Activated CD4-positive, alpha-beta memory T cell treated with anti-CD3 and anti-CD28 coated beads, Interleukin-2, amount 10 ng/mL, durations not matched to agents 7 days and 5 days (primary cell): ENCODE results near the gene TMEM183A. TPM values are rescaled to one million over a fixed set of nuclear protein-coding genes. Genes with fewer than 3 reads are reported as not detected.

Experiments used
- CTCF ChIA-PET: fragments of 350-600 bp; sonication (Branson Sonifier 250); formaldehyde crosslinking; loops from one replicate; lab custom pipeline; 2021; ENCODE audit warnings: antibody characterized with exemption, inconsistent platforms; lab: Charles Lee
- POLR2A ChIA-PET: fragments of 350-600 bp; sonication (Branson Sonifier 250); formaldehyde crosslinking; loops from one replicate; lab custom pipeline; 2021; ENCODE audit warnings: antibody characterized with exemption; lab: Charles Lee
- DNase-seq: peaks from one replicate; pipeline ENCODE4 v3.0.0-alpha.2; 2020
- H3K27ac Mint-ChIP-seq: one replicate; pipeline ENCODE4 v1.8.0; 2021; ENCODE audit warnings: mild to moderate bottlenecking, mixed read lengths
- H3K27me3 Mint-ChIP-seq: one replicate; pipeline ENCODE4 v1.8.0; 2021; ENCODE audit warnings: mixed read lengths
- H3K36me3 Mint-ChIP-seq: one replicate; pipeline ENCODE4 v1.8.0; 2021; ENCODE audit warnings: low read depth, mixed read lengths
- H3K4me1 Mint-ChIP-seq: one replicate; pipeline ENCODE4 v1.8.0; 2021; ENCODE audit warnings: mixed read lengths
- H3K4me3 Mint-ChIP-seq: one replicate; pipeline ENCODE4 v1.8.0; 2021; ENCODE audit warnings: mild to moderate bottlenecking, mixed read lengths
- H3K9me3 Mint-ChIP-seq: one replicate; pipeline ENCODE4 v1.8.0; 2021; ENCODE audit warnings: mixed read lengths
- total RNA-seq, 2 experiments: library from RNA; stranded (reverse); gene quantifications; one replicate each; pipeline ENCODE4 v1.2.3, GENCODE V29; 2021

The TMEM183A gene
- total RNA-seq, 2 experiments from 2014 or later: 69.1 to 72.6 TPM

- Mint-ChIP-seq H3K4me3 (no peak overlapping the region), H3K9me3 (no peaks in the 10 kb centered on the region), H3K36me3 (no peaks in the 10 kb centered on the region)
Observed at GRCh38 chr1:203069030-203069747, 62.0 kb downstream of the TMEM183A start.

GRCh38 chr1:203072002-203072602 is 64.9 kb downstream of the TMEM183A start:
- POLR2A ChIA-PET: no interaction called here
- Mint-ChIP-seq H3K4me1 (peaks cover 4% of the 10 kb centered on the region), H3K36me3 (no peaks in the 10 kb centered on the region), H3K9me3 (no peaks in the 10 kb centered on the region), H3K27me3 (peaks cover 32% of the 10 kb centered on the region), H3K27ac (no peak overlapping the region), H3K4me3 (no peak overlapping the region)
- DNase-seq: no peak
- CTCF ChIA-PET: interaction anchor here (1.3 to 1.4 kb wide), 2 partner anchors 33 to 144 kb away, joined by 3 to 4 read pairs; no protein-coding TSS in a partner anchor

More at GRCh38 chr1:203069030-203069747, 62.0 kb downstream of the TMEM183A start:
- no peak for DNase-seq
- ChIA-PET CTCF (no interaction called here), POLR2A (no interaction called here)
- H3K4me1 Mint-ChIP-seq: no peaks in the 10 kb centered on the region
- H3K27me3 Mint-ChIP-seq: peaks cover 12% of the 10 kb centered on the region
- H3K27ac Mint-ChIP-seq: no peak overlapping the region

GRCh38 chr1:203072911-203073310 is 65.7 kb downstream of the TMEM183A start:
- Mint-ChIP-seq H3K27ac (no peak overlapping the region), H3K4me3 (no peak overlapping the region), H3K36me3 (no peaks in the 10 kb centered on the region), H3K9me3 (no peaks in the 10 kb centered on the region), H3K4me1 (peaks cover 4% of the 10 kb centered on the region), H3K27me3 (peaks cover 41% of the 10 kb centered on the region)
- no peak for DNase-seq
- CTCF ChIA-PET: interaction anchor here (1.2 kb wide), 1 partner anchor 33 kb away, joined by 6 read pairs; no protein-coding TSS in a partner anchor
- POLR2A ChIA-PET: no interaction called here

- no peak overlapping the region for H3K4me3 Mint-ChIP-seq
- ChIA-PET CTCF (interaction anchor here (1.2 kb wide), 1 partner anchor 34 kb away, joined by 6 read pairs; no protein-coding TSS in a partner anchor), POLR2A (no interaction called here)
- DNase-seq: no peak
- peaks cover 4% of the 10 kb centered on the region for H3K4me1 Mint-ChIP-seq
- H3K27me3 Mint-ChIP-seq: peaks cover 46% of the 10 kb centered on the region
- H3K36me3 Mint-ChIP-seq: no peaks in the 10 kb centered on the region
- no peaks in the 10 kb centered on the region for H3K9me3 Mint-ChIP-seq
- no peak overlapping the region for H3K27ac Mint-ChIP-seq
Observed at GRCh38 chr1:203073469-203073868, 66.3 kb downstream of the TMEM183A start.

Other genes with a start within 250 kb of the TMEM183A start
- gene KDM5B, start 199.0 kb upstream of the TMEM183A start, total RNA-seq: 10 to 100 TPM; 59.5 to 70.3 TPM
- gene PCAT6, start 196.4 kb upstream of the TMEM183A start, total RNA-seq: 1 to 10 TPM; 1.9 to 2.7 TPM
- gene RABIF, start 118.2 kb upstream of the TMEM183A start, total RNA-seq: 10 to 100 TPM; 12.9 to 13.1 TPM
- gene KLHL12, start 80.1 kb upstream of the TMEM183A start, total RNA-seq: 10 to 100 TPM; 27.1 to 28.9 TPM
- gene ADIPOR1, start 49.1 kb upstream of the TMEM183A start, total RNA-seq: 10 to 100 TPM; 72.6 to 78.1 TPM
- 10 to 100 TPM; 19.2 to 20.2 TPM for gene CYB5R1, start 40.1 kb upstream of the TMEM183A start, total RNA-seq
- 10 to 100 TPM; 28.9 to 29.3 TPM for gene PPFIA4, start 19.1 kb downstream of the TMEM183A start, total RNA-seq
- gene MYOG, start 78.6 kb downstream of the TMEM183A start, total RNA-seq: not detected
- under 1 TPM in 1 of 2 experiments, not detected in 1; 0.40 TPM for gene ADORA1, start 120.4 kb downstream of the TMEM183A start, total RNA-seq
- gene MYBPH, start 168.5 kb downstream of the TMEM183A start, total RNA-seq: not detected
- gene CHI3L1, start 179.3 kb downstream of the TMEM183A start, total RNA-seq: not detected
- under 1 TPM; 0.15 to 0.55 TPM for gene CHIT1, start 222.3 kb downstream of the TMEM183A start, total RNA-seq